Mammary epithelial cell (primary cell): Measurements from ENCODE around the gene CDH4.

ENCODE experiments used
- EZH2 ChIP-seq: IDR thresholded peaks from 2 replicates; pipeline ENCODE4 v1.6.1; 2012; ENCODE audit warnings: low read length, inconsistent platforms, borderline replicate concordance
- TF ChIP-seq, protein P1 (sequence below), 2 donors: IDR thresholded peaks in 1 of 2; conservative IDR thresholded peaks in 1 of 2; 2 replicates each; pipeline ENCODE4 v1.5.1; 2011 to 2012; ENCODE audit warnings: inconsistent platforms in 2 of 2, low read length in 2 of 2, mild to moderate bottlenecking in 2 of 2, control low read depth in 1 of 2, low read depth in 1 of 2; ENCODE audit not compliant: insufficient read depth in 1 of 2; ENCODE audit errors: extremely low read depth in 1 of 2

DNA sequence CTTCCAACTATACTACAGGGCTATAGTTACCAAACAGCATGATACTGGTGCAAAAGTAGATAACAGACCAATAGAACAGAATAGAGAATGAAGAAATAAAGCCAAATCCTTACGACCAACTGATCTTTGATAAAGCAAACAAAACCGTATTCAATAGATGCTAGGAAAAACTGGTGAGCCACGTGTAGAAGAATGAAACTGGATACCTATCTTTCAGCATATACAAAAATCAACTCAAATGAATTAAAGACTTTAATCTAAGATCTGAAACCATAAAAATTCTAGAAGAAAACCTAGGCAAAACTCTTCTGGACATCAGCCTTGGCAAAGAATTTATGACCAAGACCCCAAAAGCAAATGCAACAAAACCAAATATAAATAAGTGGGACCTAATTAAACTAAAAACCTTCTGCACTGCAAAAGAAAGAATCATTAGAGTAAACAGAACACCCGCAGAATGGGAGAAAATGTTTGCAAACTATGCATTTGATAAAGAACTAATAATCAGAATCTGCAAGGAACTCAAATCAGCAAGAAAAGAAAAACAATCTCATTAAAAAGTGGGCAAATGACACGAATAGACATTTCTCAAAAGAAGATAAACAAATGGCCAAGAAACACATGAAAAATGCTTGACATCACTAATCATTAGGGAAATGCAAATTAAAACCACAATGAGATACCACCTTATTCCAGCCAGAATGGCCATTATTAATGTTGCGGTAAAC, 703.8 kb downstream of the CDH4 start:
- TF ChIP-seq, protein P1, sequence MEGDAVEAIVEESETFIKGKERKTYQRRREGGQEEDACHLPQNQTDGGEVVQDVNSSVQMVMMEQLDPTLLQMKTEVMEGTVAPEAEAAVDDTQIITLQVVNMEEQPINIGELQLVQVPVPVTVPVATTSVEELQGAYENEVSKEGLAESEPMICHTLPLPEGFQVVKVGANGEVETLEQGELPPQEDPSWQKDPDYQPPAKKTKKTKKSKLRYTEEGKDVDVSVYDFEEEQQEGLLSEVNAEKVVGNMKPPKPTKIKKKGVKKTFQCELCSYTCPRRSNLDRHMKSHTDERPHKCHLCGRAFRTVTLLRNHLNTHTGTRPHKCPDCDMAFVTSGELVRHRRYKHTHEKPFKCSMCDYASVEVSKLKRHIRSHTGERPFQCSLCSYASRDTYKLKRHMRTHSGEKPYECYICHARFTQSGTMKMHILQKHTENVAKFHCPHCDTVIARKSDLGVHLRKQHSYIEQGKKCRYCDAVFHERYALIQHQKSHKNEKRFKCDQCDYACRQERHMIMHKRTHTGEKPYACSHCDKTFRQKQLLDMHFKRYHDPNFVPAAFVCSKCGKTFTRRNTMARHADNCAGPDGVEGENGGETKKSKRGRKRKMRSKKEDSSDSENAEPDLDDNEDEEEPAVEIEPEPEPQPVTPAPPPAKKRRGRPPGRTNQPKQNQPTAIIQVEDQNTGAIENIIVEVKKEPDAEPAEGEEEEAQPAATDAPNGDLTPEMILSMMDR (conservative IDR thresholded peaks at IDR 0.05 in 1 of 2, IDR thresholded peaks at IDR 0.05 in 1 of 2; ENCODE audit: extremely low read depth in 1 of 2, insufficient read depth in 1 of 2, low read depth in 1 of 2, low read length in 2 of 2), result no peak
- no peak for TF ChIP-seq EZH2
